Loucy (cell line): ENCODE data around the gene PLXNB2.

Experiments used
- EZH2phosphoT487 ChIP-seq: fragments of 200-600 bp; IDR thresholded peaks from 2 replicates; pipeline ENCODE4 v1.6.1; 2018; ENCODE audit warnings: antibody characterized with exemption, mild to moderate bottlenecking, moderate library complexity, borderline replicate concordance
- TF ChIP-seq, protein P1 (sequence below): fragments of 200-600 bp; sonication (generic); conservative IDR thresholded peaks from 2 replicates; pipeline ENCODE4 v1.5.1; 2014; ENCODE audit warnings: mild to moderate bottlenecking, antibody characterized with exemption, low read length

GRCh38 chr22:50357222-50357621 lies 49.8 kb upstream of the PLXNB2 start:
- TF ChIP-seq, protein P1, sequence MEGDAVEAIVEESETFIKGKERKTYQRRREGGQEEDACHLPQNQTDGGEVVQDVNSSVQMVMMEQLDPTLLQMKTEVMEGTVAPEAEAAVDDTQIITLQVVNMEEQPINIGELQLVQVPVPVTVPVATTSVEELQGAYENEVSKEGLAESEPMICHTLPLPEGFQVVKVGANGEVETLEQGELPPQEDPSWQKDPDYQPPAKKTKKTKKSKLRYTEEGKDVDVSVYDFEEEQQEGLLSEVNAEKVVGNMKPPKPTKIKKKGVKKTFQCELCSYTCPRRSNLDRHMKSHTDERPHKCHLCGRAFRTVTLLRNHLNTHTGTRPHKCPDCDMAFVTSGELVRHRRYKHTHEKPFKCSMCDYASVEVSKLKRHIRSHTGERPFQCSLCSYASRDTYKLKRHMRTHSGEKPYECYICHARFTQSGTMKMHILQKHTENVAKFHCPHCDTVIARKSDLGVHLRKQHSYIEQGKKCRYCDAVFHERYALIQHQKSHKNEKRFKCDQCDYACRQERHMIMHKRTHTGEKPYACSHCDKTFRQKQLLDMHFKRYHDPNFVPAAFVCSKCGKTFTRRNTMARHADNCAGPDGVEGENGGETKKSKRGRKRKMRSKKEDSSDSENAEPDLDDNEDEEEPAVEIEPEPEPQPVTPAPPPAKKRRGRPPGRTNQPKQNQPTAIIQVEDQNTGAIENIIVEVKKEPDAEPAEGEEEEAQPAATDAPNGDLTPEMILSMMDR, result no peak
- no peak for TF ChIP-seq EZH2phosphoT487
